Ishikawa (cell line): ENCODE data around the gene COQ8B.

Experiments
- CREB1 ChIP-seq: IDR thresholded peaks from 2 replicates; pipeline ENCODE4 v1.6.1; 2012; ENCODE audit warnings: low read depth
- EP300 ChIP-seq: IDR thresholded peaks from 2 replicates; pipeline ENCODE4 v1.6.1; 2012; ENCODE audit warnings: borderline replicate concordance
- FOXM1 ChIP-seq: IDR thresholded peaks from 2 replicates; pipeline ENCODE4 v1.6.1; 2012; ENCODE audit warnings: low read depth, borderline replicate concordance
- NFIC ChIP-seq: IDR thresholded peaks from 2 replicates; pipeline ENCODE4 v1.6.1; 2012
- TAF1 ChIP-seq: IDR thresholded peaks from 2 replicates; pipeline ENCODE4 v1.6.1; 2012; ENCODE audit warnings: low read depth, mild to moderate bottlenecking
- YY1 ChIP-seq: IDR thresholded peaks from 2 replicates; pipeline ENCODE4 v1.6.1; 2012; ENCODE audit warnings: low read depth
- TF ChIP-seq, protein P1 (sequence below): IDR thresholded peaks from 2 replicates; pipeline ENCODE4 v1.6.1; 2012
- TF ChIP-seq, protein P2 (sequence below): IDR thresholded peaks from 2 replicates; pipeline ENCODE4 v1.6.1; 2012; ENCODE audit warnings: low read depth, mild to moderate bottlenecking

DNA sequence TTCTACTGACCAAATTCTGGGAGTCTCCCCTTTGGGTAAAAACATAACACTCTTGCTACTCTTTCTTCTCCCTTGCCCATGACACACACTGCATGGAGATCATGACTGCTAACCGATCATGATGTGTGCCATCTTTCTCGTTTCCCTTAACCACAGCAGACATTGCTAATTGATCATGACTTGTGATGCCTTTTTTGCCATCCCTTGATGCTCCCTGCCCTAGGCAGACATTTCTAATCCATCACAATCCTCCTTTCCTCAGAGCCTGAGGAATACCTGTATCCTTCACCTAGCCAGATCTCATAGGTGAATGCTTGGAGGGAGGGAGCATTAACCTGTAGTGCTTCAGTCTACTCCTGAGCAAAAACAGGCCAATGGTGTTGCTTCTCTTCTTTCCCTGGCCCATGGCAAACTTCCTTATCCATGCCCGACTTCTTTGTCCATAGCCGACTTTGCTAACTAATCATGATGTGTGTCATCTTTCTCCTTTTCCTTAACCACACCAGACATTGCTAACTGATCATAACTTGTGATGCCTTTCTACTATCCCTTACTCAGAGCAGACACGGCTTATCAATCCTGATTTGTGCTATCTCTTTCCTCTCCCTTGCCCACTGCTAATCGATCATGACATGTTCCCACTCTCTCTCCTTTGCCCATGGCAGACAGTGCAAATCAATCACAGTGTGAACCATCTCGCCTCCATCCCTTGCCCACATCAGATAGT, 44.0 kb downstream of the COQ8B start:
- TF ChIP-seq, protein P1, sequence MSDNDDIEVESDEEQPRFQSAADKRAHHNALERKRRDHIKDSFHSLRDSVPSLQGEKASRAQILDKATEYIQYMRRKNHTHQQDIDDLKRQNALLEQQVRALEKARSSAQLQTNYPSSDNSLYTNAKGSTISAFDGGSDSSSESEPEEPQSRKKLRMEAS = no peak
- TF ChIP-seq, protein P2, sequence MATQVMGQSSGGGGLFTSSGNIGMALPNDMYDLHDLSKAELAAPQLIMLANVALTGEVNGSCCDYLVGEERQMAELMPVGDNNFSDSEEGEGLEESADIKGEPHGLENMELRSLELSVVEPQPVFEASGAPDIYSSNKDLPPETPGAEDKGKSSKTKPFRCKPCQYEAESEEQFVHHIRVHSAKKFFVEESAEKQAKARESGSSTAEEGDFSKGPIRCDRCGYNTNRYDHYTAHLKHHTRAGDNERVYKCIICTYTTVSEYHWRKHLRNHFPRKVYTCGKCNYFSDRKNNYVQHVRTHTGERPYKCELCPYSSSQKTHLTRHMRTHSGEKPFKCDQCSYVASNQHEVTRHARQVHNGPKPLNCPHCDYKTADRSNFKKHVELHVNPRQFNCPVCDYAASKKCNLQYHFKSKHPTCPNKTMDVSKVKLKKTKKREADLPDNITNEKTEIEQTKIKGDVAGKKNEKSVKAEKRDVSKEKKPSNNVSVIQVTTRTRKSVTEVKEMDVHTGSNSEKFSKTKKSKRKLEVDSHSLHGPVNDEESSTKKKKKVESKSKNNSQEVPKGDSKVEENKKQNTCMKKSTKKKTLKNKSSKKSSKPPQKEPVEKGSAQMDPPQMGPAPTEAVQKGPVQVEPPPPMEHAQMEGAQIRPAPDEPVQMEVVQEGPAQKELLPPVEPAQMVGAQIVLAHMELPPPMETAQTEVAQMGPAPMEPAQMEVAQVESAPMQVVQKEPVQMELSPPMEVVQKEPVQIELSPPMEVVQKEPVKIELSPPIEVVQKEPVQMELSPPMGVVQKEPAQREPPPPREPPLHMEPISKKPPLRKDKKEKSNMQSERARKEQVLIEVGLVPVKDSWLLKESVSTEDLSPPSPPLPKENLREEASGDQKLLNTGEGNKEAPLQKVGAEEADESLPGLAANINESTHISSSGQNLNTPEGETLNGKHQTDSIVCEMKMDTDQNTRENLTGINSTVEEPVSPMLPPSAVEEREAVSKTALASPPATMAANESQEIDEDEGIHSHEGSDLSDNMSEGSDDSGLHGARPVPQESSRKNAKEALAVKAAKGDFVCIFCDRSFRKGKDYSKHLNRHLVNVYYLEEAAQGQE = no peak
- TF ChIP-seq CREB1 (no peak), EP300 (no peak), YY1 (no peak), TAF1 (no peak), NFIC (no peak), FOXM1 (no peak)
